Renal pelvis (tissue), 4 donors: ENCODE data around the gene NHERF1. TPM values are rescaled to one million over a fixed set of nuclear protein-coding genes. Genes with fewer than 3 reads are reported as not detected.

Source experiments
- DNase-seq: peaks from one replicate; pipeline ENCODE4 v3.0.0-alpha.2; 2013
- polyA plus RNA-seq, 3 donors: library from polyadenylated mRNA; unstranded; fragments of 120-200 nt; gene quantifications; one replicate each; pipeline ENCODE4 v1.2.1, GENCODE V29; 2013; ENCODE audit not compliant: insufficient read length in 3 of 3

Gene NHERF1
- polyA plus RNA-seq, 3 donors: 194 to 219 (median 196) TPM

DNA sequence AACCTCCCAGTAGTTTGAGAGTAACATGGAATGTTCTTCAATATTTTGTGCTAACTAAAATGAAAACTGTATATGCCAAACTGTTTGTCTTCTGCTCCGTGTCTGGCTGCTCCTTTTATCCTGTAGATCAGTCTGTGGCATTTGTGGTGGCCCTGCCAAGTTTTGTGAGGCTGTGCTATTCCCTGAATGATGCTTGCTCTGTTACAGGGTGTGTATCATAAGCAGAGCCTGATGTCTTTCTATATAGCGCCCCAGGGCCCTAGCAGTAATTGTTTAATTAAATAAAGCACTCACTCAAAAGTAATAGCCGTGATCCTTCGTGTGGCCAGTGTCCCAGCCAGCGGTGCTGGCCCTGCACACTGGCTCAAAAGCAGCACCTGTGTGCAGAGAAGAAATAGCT, 55.5 kb downstream of the NHERF1 start:
- DNase-seq: no peak

DNA sequence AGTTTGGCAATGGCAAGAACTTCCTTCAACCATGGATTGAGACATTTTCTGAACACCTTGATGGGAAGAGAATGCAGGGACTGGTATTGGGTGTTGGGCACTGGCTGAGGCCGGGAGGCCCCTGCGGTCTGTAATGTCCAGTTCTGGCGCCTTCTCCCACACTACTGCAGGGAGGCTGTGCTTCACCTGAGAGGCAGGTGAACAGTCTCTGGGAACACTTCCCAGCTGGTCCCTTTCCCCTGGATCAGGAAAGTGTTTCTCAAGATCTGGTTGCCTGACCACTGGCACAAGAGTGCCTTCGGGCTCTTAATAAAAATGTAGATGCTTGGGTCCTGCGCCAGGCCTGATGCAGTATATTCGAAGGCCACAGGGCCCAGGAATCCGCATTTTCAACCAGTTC, 56.3 kb downstream of the NHERF1 start:
- no peak for DNase-seq

DNA sequence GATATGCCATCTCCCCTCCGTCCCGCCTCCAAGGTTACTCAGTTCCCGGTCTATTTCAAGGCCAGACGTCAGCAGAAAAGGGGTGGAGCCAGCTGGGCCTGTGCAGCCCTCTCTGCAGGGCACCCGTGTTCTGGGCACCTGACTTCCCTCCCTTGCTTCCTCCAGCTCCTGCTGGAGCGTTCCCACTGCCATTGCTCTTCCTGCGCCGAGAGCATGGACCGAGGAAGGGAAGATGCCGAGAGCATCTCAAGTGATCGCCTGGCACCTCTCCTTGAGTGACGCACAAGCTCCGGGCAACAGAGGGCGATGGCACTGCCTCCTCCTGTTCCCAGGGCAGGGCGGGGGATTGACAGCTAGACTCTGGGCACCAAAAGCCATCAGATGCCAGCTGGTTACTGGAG, 57.2 kb downstream of the NHERF1 start:
- no peak for DNase-seq

DNA sequence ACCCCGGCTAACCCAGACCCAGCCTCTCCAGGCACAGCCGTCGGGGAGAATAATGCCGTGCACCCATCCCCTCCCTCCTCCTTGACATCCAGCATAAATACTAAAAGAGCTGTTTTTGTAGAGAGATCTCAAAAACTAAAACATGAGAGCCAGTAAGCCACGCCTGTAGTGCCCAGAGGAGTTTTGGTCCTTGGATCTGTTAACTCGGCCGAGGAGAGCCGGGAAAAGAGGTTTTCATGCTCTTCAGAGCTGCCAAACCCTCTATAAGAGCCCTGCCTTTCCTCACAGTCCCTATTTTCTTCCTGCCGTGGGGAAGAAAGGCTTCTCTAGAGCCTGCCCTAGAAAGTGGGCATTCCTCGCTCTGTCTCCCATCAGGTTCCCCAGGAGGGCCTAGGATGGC, 57.9 kb downstream of the NHERF1 start:
- no peak for DNase-seq

DNA sequence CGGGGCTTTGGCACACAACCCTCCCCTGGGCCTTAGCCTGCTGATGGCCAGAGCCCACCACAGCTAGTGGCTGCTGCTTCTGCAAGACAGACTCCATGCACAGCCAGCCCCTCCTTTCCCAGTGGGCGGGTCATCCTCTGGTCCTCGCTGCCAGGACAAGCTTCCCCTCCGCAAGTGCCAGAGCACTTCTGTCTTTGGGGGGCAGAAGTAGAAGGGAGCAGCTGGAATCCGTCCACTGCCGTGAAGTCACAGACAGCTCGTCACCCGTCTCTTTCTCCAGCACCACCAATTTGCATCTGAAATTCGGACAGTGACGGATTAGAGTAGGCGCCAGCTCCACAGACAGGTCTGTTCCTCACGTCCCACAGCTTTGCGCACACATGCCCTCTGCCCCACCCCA, 59.0 kb downstream of the NHERF1 start:
- DNase-seq: no peak

DNA sequence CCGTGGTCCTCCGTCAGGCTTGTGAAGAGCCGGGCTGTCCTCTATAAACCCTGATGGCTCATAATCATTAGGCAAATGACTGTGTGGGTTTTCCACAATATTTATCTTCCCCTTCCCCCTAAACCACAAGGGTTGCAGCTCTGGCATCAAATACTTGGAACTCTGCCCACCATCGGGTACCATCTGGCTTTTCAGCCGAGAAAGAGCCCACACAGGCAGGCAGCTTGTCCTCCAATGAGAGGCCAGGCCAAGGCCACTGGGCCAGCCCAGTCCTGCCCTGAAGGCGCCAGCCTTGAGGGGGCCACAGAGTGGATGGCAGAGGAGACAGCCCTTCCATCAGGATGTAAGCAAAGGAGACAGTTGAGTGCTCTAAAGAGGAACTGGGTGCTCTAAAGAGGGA, 59.5 kb downstream of the NHERF1 start:
- DNase-seq: no peak

DNA sequence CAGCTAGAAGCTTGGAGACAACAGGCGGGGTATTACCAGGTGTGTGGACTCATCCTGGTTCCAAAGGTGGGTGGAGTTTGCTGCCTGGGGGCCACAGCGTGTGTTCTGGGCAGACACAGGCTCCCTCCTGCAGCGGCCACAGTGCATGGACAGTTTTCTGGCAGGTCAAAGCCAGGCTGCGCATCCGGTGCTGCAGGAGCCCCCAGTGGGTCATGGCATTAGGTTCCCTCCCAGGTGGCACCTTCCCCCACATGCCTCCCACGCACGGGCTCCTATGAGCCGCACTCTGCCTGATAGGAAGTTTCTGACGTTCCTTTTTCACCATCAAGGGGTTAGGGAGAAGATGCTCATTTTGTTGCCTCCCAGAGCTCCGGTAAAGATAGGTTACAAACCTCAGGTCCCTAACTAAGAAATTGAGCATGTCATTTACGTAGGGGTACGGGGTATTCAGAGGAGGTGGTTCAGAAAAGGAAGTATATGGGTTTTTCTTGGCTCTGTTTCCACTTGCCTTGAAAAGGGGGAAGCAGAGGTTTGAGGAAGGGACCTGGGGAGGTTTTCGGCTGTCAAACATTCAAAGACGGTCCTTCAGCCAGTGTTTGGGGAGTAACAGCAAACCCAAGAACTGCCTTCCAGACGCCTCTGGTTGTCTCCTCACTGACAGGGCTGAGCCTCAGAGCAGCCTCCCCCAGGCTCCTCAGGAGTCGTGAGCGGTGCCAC, 60.4 kb downstream of the NHERF1 start:
- no peak for DNase-seq

DNA sequence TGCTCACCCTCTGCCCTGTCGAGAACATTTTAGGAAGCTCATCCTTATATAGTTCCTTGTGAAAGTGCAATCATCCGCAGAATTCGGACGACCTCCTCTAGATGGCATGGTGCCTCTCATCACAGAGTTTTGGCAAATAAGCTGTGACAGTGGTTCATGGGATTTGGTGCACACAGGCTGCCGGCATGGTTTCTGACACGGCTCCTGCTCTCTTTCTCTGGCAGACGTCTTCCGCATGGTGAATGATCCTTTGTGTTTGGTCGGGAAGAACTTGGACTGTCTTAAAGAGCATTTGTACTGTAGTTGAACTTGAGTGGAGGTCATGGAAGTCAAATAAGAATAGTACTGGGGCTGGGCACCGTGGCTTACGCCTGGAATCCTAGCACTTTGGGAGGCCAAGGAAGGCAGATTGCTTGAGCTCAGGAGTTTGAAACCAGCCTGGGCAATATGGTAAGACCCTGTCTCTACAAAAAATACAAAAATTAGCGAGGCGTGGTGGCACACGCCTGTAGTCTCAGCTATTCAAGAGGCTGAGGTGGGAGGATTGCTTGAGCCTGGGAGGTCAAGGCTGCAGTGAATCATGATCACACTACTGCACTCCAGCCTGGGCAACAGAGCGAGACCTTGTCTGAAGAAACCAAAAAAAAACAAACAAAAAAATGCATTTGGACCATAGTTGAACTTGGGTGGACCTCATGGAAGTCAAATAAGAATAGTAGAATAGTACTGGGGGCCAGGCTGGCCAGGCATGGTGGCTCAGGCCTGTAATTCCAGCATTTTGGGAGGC, 62.5 kb downstream of the NHERF1 start:
- no peak for DNase-seq

DNA sequence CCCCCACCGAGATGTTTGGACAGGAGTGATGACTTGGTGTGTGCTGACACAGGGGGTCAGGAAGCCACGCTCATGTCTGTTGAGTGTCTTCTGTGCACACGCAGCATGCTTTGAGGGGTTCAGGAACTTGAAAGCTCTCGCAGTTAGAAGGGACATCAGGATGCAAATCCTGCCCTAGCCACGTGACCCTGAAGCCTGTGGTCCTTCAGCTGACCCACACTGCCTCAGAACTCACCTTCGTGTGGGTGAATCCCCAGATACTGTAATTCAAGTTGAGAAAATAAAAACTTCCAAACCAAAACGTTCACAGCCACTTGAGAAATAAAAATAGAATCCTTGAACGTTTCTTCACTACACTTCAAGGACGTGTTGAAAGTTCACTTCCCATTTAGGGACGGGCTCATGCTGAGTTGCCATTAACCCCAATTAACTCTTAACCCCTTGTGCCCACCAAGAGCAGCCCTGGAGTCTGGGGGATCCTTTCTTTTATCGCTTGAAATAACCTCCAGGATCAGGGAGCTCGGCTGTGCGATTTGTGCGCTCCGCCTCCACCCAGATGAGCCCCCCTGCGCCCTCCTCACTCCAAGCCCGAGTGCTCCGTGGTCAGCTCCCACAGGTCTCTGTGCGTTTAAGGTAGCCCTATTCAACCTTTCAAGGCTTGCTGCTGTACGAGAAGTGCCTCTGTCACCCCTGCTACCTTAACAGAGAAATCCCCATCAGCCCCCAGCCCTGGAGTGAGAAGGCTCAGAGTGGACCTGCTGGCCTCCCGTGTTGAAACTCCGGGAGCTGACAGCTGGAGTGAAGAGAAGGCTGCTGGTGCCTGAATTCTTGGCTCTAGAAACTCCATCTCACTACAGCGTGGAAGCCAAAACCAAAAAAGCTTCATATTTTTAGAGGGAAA, 63.9 kb downstream of the NHERF1 start:
- DNase-seq: peak; percentile 68

DNA sequence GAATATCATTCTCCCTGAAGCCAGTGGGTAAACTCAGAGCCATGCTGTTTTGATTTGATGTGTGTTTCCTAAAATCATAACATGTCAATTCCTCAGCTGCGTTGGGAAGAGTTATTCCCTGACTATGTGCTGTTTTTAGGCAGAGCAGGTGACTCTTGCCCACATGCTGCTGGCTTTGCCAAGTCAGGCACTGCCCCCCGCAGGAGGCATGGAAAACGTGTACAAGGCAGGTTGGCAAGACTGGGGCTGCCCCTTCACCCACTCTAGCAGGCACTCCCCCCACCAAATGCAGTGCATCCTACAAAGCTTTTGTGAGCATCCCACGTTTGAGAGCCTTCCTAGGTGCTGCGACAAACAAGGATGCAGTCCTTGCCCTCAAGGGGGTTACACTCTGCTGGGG, 66.0 kb downstream of the NHERF1 start:
- no peak for DNase-seq

DNA sequence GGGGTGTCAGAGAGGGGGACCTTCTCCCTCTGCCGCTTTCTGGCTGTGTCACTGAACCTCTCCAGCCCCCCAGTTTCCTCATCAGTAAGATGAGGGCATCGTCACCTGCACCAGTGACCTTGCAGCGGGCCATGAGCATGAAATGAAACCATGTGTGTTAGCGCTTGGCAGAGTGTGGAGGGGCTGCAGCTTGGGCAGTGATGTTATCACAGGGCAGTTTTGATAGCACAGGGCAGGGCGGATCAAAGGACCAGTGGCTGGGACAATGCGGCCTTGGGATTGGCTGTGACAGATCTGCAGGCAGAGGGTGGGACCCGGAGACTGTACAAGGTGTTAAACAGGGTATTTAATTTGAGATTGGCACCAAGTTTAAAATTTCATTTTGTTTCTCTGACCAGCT, 66.6 kb downstream of the NHERF1 start:
- no peak for DNase-seq

DNA sequence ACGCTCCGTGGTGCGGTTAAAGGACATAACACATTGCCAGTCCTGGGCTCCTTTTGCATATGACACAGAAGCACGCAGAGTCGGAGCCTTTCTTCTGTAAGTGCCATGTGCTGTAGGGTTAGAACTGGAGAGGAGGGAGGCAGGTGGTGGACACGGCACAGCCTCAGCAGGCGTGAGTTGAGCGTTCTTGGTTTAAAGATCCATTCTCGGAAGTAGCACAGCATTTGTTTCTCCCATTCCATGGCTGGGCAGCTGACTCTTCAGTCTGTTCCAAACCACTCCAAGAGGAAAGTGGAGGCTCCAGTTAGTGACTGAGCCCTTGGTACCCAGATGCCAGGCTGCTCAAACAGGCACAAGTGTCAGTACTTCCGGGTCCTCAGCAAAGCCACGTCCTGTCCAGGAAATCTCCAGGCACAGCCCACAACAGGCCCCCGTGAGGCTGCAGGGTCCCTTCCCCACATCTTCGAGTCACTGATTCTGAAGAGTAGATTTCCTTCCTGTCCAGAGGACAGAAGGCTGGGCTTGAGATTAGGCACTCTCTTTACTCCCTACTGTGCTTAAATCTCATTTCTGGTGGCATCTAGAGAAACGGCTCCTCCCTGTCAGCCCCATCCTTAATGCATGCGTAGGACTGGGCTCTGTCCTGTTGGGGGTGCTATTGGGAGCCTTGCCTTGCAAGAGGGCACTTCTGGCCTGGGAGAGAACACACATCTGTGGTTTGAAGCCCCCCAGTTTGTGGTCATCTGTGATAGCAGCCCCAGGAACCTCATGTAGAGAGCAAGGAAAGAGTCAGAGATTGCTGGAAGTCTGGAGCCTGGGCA, 67.3 kb downstream of the NHERF1 start:
- no peak for DNase-seq

DNA sequence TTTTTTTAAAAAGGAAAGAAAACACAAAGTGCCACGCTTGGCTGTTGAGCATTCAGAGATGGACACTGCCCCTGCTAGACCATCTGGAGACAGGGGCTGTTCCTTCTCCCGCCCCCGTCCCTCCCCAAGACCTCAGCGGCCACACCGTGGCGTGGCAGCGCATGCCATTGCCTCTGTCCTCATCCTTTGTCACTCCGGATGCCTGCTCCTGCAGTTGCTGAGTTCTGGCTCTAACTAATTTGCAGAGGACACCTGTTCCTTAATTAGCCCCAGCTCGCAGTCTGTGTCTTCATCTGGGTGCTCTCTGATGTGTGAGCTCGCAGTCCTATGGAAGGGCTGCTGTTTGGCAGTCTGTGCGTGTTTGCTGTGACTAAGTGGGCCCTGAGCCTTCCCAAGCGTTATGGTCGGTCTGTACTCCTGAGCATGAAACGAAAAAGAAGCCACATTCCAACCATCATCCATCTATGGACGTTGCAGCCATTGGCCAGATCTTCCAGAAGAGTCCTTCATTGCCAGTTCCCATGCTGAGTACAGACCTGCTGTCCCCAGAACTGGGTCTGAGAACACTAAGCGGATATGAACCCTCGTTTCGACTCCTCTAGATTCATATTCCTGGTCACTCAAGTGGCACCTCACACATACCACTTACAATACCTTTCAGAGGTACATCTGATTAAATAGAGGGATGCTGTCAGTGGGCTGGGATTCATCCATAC, 68.6 kb downstream of the NHERF1 start:
- DNase-seq: no peak

DNA sequence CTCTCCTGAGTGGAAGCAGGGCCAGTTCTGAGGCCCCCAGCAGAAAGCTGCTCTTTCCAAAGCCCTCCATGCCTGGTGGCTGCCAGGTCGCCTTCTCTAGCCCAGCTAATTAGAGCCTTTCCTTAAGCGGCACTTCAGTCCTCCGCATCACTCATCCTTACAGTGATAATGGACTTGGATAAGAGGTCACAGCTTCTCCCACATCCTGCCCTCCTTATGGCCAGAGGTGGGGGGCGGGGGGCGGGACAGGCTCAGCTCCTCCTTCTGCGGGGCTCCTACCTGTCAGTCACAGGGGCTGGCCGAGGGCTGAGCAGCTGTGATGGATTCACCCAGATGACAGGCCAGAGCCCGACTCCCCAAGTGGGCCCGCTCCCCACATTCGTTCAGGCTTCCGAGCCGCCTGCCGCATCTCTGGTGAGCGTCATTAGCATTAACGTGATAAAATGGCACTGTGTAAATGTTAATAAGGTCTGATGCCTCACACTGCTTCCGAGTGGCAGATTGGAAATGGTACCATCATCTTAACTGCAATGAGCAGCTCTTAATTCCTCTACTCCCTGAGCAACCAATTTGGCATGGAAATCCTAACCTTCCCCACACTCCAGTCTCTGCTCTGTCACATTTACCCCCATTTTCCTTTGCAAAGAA, 70.0 kb downstream of the NHERF1 start:
- no peak for DNase-seq

Other genes with a start within 250 kb of the NHERF1 start
- under 1 TPM in 2 of 3 donors, not detected in 1; 0.17 to 0.24 TPM for gene CD300LB, start 217.2 kb upstream of the NHERF1 start, polyA plus RNA-seq
- gene CD300C, start 202.5 kb upstream of the NHERF1 start, polyA plus RNA-seq: under 1 TPM; 0.56 to 0.68 (median 0.59) TPM
- not detected for gene CD300H, start 181.1 kb upstream of the NHERF1 start, polyA plus RNA-seq
- gene CD300LD, start 156.3 kb upstream of the NHERF1 start, polyA plus RNA-seq: under 1 TPM in 1 of 3 donors, not detected in 2; 0.18 TPM
- gene CD300E, start 124.9 kb upstream of the NHERF1 start, polyA plus RNA-seq: under 1 TPM; 0.11 to 0.22 (median 0.13) TPM
- under 1 TPM; 0.19 to 0.24 (median 0.23) TPM for gene CD300LF, start 35.7 kb upstream of the NHERF1 start, polyA plus RNA-seq
- gene RAB37, start 11.4 kb upstream of the NHERF1 start, polyA plus RNA-seq: 1 to 10 TPM; 5.3 to 6.8 (median 5.9) TPM
- 10 to 100 TPM; 45.1 to 54.0 (median 54.0) TPM for gene NAT9, start 27.7 kb downstream of the NHERF1 start, polyA plus RNA-seq
- under 1 TPM; 0.16 to 0.36 (median 0.24) TPM for gene GRIN2C, start 111.3 kb downstream of the NHERF1 start, polyA plus RNA-seq
- 10 to 100 TPM in 2 of 3 donors, 1 to 10 TPM in 1; 9.1 to 12.0 (median 10.0) TPM for gene FDXR, start 124.4 kb downstream of the NHERF1 start, polyA plus RNA-seq
- under 1 TPM; 0.53 to 0.83 (median 0.68) TPM for gene FADS6, start 145.0 kb downstream of the NHERF1 start, polyA plus RNA-seq
- gene USH1G, start 174.6 kb downstream of the NHERF1 start, polyA plus RNA-seq: 1 to 10 TPM in 2 of 3 donors, under 1 TPM in 1; 0.77 to 1.1 (median 1.1) TPM
- gene OTOP2, start 175.6 kb downstream of the NHERF1 start, polyA plus RNA-seq: not detected
- gene OTOP3, start 187.3 kb downstream of the NHERF1 start, polyA plus RNA-seq: not detected
- 10 to 100 TPM; 15.3 to 16.9 (median 16.6) TPM for gene HID1, start 224.1 kb downstream of the NHERF1 start, polyA plus RNA-seq
- 10 to 100 TPM in 2 of 3 donors, 1 to 10 TPM in 1; 8.2 to 12.0 (median 12.0) TPM for gene CDR2L, start 239.0 kb downstream of the NHERF1 start, polyA plus RNA-seq